ENCODE data around the gene STAMBP.
"Not testable (repeated sequence)": the region's sequence is repeated elsewhere in the genome, so short reads cannot be mapped to it uniquely, and the experiment has no call there.

The STAMBP gene

GRCh38 chr2:73837847-73838585 is 9.3 kb downstream of the STAMBP start:
- no peak for DNase-seq (ENCODE audit: low read depth)

GRCh38 chr2:73838889-73839534 is 10.3 kb downstream of the STAMBP start:
- DNase-seq (ENCODE audit: low read depth) = no peak

GRCh38 chr2:73839653-73840411 is 11.1 kb downstream of the STAMBP start:
- DNase-seq (ENCODE audit: low read depth) = no peak

- DNase-seq (ENCODE audit: low read depth) = no peak
Observed at GRCh38 chr2:73841912-73842738, 13.4 kb downstream of the STAMBP start.

- DNase-seq (ENCODE audit: low read depth) = no peak
Observed at GRCh38 chr2:73842739-73843019, 13.9 kb downstream of the STAMBP start.

GRCh38 chr2:73844087-73844486 is 15.3 kb downstream of the STAMBP start:
- no peak for DNase-seq (ENCODE audit: low read depth)

- no peak for DNase-seq (ENCODE audit: low read depth)
Observed at GRCh38 chr2:73850009-73850408, 21.2 kb downstream of the STAMBP start.

- no peak for DNase-seq (ENCODE audit: low read depth)
Observed at GRCh38 chr2:73851274-73851673, 22.5 kb downstream of the STAMBP start.

GRCh38 chr2:73852020-73852419 is 23.3 kb downstream of the STAMBP start:
- peak; percentile 20 for DNase-seq (ENCODE audit: low read depth)

- no peak for DNase-seq (ENCODE audit: low read depth)
Observed at GRCh38 chr2:73855526-73855925, 26.8 kb downstream of the STAMBP start.

GRCh38 chr2:73856214-73856613 is 27.5 kb downstream of the STAMBP start:
- DNase-seq (ENCODE audit: low read depth) = no peak

GRCh38 chr2:73859721-73860586 is 31.2 kb downstream of the STAMBP start:
- peak; percentile 58 for DNase-seq (ENCODE audit: low read depth)

- DNase-seq (ENCODE audit: low read depth) = no peak
Observed at GRCh38 chr2:73862987-73863386, 34.2 kb downstream of the STAMBP start.

- no peak for DNase-seq (ENCODE audit: low read depth)
Observed at GRCh38 chr2:73868204-73868978, 39.6 kb downstream of the STAMBP start.

GRCh38 chr2:73870084-73870483 is 41.3 kb downstream of the STAMBP start:
- DNase-seq (ENCODE audit: low read depth) = peak; percentile 91

GRCh38 chr2:73877071-73877802 is 48.5 kb downstream of the STAMBP start:
- DNase-seq (ENCODE audit: low read depth) = no peak

- not testable (repeated sequence) for DNase-seq (ENCODE audit: low read depth)
Observed at GRCh38 chr2:73877984-73878383, 49.2 kb downstream of the STAMBP start.

- no peak for DNase-seq (ENCODE audit: low read depth)
Observed at GRCh38 chr2:73885406-73885805, 56.6 kb downstream of the STAMBP start.

- no peak for DNase-seq (ENCODE audit: low read depth)
Observed at GRCh38 chr2:73886357-73886756, 57.6 kb downstream of the STAMBP start.

All from fibroblast of the conjunctiva (primary cell).